HG03097 (cell line): ENCODE data around the gene TSKU.
"Not testable (repeated sequence)": the region's sequence is repeated elsewhere in the genome, so short reads cannot be mapped to it uniquely, and the experiment has no call there.

Source experiments
- ATAC-seq: cut with Tn5 transposase; IDR thresholded peaks from one replicate; pipeline ENCODE4 v1.9.1; 2021; ENCODE audit not compliant: unreplicated experiment, low FRiP score

TSKU gene

DNA sequence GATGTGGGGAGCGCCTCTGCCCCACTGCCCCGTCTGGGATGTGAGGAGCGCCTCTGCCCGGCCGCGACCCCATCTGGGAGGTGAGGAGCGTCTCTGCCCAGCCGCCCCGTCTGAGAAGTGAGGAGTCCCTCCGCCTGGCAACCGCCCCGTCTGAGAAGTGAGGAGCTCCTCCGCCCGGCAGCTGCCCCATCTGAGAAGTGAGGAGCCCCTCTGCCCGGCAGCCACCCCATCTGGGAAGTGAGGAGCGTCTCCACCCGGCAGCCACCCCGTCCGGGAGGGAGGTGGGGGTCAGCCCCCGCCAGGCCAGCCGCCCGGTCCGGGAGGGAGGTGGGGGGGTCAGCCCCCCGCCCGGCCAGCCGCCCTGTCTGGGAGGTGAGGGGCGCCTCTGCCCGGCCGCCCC, 38.2 kb downstream of the TSKU start:
- ATAC-seq = not testable (repeated sequence)

DNA sequence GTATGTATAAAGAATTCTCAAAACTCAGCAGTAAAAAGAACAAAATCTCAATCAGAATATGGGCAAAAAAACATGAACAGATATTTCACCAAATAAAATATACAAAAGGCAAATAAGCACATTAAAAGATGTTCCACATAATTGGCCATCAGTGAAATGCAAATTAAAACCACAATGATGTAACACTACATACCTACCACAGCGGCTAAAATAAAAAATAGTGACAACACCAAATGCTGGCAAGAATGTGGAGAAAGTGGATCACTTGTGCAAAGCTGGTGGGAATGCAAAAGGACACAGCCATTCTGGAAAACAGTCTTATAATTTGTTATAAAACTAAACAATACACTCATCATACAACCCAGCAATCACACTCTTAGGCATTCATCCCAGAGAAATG, 39.2 kb downstream of the TSKU start:
- ATAC-seq = no peak

DNA sequence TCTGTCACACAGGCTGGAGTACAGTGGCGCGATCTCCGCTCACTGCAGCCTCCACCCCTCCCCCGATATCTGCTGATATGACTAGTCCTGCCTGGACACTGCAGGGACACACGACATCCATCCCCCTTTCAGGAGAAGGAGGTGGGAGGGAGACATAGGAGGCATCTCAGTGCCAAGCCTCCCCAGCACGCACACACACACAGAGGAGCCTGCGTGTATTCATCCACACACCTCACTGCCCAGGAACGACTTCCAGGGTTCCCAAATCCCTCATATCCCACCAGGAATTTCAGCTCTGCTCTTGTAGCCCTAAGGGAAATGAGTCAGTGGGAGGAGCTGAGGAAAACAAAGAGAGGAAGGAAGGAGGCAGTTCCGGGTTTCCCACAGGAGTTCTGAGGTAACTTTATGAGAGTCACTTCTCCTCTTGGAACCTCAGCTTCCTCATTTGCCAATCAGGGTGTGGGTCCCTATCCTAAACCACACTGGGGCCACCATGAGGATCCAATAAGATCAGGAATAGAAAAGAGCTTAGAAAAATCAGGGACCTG, 40.4 kb downstream of the TSKU start:
- no peak for ATAC-seq

DNA sequence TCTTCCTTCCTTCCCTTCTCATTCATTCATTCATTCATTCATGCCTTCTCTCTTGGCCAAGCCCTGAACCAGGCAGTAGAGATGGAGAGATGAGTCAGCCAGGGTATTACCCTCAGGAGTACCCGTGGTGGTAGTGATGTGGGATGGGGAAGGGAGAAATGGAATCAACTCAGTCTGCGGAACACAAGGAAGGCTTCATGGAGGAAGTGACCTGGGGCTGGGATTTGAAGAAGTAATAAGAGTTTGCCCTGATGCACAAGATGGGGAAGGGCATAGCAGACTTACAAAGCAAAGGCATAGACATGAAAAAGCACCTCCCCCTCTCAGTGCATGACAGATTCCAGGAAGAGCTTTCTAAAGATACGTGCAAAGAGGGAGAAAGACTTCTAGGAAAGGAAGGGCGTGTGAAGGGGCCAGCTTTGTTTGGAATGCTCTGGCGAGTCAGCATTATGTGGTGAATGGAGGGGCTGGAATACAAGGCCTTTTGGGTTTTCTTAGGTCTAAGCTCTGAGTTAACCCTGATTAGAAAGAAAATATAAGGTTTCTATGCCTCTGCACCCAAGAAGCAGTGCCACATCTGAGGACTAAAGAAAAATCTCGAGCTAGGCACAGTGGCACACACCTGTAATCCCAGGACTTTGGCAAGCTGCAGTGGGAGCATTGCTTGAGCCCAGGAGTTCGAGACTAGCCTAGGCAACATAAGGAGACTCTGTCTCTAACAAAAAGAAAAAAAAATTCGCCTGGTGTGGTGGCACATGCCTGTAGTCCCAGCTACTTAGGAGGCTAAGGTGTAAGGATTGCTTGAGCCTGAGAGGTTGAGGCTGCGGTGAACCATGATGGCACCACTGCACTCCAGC, 41.2 kb downstream of the TSKU start:
- no peak for ATAC-seq

DNA sequence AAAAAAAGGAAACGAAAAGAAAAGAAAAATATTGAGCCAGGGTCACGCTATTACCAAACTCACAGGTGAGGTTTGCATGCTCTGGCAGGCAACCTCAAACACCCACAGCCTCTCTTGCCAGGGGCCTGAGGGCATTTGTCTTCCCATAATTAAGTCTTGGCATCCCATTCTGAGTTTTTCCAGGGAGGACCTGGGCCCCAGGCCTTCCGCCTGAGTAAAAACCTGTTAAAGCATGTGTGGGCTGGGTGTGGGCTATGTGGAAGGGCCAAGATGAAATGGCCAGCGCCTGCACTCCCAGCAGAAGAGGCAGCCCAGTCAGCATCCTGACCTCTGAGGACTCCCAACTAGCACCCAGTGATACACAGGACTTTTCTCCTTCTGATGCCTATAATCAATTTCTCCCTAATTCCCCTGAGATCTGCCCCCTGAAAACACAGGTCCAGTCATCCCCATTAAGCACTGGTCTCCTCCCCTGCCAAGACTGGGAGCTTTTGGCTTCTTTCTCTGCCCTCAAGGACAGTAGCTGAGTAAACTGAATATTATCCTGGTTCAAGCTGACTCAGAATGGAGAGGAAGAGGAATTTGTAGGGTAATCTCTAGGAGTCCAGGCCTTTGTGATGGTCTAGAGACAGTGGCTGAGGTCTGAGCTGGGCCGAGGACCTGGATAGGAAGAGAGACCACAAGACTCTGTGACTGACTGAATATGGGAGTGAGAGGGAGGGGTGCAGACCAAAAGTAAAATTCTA, 42.0 kb downstream of the TSKU start:
- no peak for ATAC-seq

DNA sequence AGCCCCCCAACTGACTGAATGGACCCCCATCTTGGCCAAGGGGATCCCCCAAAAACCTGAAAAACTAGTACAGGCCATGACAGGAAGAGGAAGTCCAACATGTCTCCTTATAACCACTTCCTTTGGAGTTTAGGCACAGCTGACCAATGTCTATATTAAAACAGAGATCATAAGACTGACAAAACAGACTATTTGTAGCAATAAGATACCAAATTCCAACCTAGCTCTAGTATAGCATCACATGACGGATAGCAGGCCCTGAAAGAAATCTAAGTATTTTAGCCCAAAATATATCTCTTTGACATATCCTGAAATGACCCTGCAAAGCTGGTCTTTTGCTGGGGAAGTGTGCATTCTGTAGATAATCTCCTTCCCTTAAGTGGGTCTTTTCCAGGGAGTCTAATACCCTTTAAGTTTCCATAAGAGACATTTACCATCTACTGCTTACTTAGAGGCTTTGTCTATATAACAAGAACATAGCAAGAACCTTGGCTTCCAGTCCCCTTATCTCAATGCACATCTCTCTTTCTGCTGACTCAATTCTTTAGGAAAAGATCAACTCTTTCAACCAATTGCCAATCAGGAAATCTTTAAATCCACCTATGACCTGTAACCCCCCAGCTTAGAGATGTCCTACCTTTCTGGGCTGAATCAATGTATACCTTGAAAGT, 42.7 kb downstream of the TSKU start:
- ATAC-seq = no peak

DNA sequence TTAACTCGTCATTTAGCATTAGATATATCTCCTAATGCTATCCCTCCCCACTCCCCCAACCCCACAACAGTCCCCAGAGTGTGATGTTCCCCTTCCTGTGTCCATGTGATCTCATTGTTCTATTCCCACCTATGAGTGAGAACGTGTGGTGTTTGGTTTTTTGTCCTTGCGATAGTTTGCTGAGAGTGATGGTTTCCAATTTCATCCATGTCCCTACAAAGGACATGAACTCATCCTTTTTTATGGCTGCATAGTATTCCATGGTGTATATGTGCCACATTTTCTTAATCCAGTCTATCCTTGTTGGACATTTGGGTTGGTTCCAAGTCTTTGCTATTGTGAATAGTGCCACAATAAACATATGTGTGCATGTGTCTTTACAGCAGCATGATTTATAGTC, 43.4 kb downstream of the TSKU start:
- not testable (repeated sequence) for ATAC-seq

DNA sequence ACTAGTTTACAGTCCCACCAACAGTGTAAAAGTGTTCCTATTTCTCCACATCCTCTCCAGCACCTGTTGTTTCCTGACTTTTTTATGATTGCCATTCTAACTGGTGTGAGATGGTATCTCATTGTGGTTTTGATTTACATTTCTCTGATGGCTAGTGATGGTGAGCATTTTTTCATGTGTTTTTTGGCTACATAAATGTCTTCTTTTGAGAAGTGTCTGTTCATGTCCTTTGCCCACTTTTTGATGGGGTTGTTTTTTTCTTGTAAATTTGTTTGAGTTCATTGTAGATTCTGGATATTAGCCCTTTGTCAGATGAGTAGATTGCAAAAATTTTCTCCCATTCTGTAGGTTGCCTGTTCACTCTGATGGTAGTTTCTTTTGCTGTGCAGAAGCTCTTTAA, 43.8 kb downstream of the TSKU start:
- not testable (repeated sequence) for ATAC-seq

DNA sequence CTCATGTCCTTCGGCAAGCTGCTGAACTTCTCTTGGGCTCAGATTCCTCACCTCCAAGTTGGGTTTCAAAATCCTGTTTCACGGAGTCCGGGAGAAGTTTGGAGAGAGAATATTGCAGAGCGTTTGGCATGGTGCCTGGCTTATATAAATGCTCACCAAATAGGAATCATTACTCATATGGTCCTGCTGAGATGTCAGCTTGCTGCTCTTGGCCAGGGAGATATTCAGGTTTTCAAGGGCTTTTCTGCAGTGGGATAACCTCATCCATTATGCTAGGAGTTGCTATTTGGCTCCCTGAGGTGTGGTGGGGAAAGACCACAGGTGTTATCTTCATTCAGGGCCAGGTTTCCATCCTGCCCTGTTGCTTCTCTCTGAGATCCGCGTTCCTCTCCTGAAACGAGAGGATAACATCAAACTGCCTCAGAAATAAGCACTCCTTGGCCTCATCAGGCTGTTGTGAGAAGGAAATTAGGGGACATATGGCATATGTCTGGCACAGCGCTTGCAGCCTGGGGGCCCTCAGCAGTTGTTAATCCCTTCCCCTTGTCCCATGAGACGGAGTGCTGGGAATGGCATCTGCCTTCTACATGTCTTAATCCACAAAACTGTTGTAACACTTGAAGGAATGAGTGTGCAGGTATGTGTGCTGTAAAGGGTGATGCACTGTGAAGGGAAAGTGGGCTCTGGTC, 47.6 kb downstream of the TSKU start:
- ATAC-seq = no peak

DNA sequence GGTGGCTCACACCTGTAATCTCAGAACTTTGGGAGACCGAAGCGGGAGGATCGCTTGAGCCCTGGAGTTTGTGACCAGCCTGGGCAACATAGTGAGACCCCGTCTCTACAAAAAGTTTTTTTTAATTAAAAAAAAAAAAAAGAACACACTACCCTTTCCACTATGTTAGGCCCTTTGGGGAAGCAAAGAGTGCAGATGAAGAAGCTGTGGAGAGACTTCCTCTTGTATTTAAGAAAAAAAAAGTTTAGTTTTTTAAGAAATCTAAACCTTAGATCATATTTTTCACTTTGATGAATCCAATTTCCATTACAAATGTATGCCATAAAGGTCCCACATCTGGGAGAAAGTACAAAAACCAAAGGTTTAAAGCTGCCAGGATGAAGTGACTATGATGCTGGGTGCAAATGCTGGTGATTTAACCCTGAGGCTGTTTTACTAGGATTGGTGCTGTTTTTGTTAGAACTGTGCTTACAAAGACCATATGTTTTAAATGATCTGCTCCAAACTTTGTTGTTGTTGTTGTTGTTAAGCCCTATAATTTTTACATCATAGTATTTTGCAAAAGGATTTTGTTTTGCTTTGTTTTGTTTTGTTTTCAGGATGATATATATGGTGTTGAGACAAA, 48.6 kb downstream of the TSKU start:
- ATAC-seq = no peak

DNA sequence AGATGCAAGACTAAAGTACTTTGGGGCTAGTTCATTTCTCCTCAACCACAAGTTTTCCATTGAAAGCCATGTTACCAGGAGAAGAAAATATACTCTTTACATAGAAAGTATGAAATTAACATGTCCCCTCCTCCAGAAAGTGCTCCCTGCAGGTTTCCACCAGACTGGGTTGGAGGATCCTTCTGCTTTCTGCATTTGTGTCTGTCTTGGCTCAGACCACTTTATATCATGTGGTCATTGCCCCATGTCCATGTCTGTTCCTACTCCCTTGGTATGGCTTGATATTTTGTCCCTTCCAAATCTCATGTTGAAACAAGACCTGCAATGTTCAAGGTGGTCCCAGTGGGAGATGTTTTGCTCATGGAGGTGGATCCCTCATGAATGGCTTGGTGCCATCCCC, 49.2 kb downstream of the TSKU start:
- no peak for ATAC-seq

DNA sequence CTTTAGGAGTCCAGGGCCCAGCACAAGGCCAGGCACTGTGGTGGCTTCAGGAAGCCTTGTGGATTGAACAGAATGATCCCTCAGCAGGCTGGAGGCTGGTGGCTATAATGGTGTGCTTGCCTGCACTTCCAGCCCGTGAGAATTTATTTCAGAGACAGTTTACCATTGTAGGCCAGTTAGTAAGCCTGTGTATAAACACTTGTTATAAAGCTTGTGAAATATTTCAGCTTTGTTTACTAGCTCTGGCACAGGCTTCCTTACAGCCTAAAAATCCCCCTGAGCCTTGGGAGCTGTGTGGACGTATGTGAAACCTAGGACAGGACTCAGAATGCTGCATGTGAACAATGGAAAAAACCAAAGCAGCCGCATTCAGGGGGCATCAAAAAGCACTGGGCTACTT, 51.0 kb downstream of the TSKU start:
- ATAC-seq = no peak

DNA sequence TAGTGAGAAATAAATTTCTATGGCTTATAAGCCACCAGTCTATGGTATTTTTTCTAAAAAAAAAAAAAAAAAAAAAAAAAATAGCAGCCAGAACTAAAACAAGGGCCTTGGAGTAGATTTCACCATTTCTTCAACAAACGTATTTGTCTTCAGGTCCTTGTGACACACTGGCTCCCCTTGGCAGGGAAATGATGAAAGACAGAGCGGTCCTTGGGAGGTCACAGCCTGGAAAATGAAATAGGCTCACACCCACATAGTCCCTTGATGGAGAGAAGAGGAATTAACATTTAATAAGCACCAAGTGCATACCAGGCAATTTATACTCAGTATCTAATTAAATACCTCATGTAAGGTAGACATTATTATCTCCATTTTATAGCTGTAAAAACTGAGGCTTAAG, 51.9 kb downstream of the TSKU start:
- no peak for ATAC-seq

DNA sequence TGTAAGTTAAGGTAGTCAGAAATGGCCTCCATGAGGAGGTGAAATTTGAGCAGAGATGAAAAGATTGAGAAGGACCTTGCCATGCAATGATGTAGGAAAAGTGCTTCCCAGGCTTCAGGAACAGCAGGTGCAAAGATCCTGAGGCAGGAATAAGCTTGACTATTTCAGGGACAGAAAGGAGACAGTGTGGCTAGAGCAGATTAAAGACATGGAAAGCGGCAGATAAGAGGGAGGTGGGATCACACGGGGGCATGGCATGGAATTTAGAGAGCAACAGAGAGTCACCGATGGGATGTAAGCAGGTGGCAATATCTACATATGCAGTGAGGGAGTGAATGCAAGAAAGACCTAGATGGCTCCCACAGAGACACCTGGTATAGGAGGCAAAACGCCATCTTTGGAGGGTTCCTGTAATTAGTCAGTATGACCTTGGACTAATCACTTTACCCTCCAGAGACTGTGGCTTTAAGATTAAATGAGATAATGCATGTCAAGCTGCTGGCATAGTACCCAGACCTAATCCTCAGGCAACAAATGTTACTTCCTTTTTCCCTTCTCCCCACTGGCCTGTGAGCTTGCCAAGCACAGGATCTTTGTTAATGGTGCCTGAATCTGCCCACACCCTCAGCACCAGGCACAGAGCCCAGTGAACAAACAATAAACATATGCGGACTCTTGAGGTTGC, 52.9 kb downstream of the TSKU start:
- ATAC-seq = no peak

DNA sequence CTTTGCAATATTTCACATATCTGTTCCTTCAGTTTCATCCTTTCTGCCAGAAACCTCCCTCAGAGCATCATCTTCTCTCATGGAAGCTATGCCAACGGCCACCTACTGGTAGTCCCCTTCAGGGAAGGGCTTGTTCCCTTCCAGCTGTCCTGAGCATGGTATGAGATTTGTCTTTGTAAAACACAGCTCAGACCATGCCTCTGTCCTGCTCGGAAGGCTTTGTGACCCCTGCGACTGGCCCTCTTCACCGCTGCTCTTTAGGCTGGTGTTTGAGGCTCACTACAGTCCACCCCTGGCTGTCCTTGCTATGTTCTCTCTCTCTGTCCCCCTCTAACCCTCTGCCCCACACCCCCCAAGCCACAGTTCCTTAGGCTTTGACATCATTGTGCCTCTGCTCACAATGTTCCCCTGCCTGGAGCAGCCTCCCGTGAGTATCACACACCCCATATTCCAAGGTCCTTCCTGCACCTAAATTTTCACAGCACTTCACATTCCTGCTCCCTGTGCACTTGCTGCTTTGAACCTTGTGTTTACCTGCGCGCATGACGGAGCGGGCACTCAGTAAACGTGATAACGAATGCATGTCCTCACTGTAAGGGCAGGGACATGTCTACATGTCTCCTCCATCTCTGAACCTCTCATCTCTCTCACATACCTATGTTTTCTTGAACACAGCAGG, 53.6 kb downstream of the TSKU start:
- ATAC-seq = no peak

DNA sequence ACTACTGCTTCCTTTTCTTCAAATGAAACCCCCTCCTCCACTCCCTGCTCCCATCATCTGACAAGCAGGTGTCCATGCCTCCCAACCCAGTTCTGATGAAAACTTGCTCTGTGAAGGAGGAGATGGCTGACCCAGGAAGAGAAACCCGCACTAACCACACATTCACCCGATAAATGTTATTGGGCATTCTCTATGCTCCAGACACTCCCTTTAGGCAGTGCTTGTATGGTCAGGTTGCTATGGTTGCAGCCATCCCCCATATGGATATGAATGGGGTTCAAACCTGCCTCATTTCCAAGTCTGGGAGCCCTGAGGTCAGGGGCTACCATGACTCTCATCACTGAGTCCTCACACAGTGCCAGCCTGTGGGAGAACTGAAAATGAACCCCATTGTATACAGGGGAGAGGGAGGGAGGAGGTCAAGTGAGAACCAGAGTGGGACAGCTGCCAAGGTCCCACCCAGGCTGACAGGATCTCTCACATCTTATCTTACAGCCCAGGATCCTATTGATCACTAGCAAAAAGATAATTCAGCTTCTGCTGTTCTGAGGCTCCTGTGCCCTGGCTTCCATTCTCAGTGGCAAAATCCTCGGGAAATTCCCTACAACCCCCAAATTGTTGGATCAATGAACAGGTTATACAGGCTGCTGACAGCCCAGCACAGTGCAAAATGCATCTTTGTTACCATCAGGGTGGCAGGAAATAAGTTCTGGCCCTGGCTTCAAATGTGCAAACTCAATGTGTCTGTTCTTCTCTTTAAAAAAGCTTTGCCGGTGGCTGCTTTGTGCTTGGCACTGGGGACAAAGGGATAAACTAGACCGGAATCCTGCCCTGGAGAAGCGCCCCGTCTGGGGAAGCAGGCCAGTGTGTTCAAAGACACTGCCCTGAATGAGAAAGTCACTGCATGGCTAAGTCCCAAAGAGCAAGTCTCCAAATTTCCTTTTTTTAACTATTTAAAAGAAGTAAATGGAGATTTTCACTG, 54.8 kb downstream of the TSKU start:
- no peak for ATAC-seq

DNA sequence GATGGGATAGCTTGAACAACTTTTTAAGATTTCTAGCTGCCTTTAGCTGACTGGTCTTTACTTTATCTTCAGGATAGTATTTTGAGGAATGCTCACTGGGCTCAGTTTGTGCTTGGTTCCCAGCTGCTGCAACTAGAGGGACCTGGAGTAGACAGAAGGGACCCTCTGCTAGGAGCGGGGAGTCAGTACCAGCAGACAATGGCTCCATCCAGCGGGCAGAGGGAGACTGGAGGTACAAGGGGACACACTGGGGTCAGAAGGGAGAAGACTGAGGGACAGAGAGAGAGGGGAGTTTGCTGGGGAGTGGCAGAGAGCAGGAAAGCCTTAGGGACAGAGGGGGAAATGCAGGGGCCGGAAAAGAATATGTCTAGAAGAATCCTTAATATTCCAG, 55.5 kb downstream of the TSKU start:
- no peak for ATAC-seq

DNA sequence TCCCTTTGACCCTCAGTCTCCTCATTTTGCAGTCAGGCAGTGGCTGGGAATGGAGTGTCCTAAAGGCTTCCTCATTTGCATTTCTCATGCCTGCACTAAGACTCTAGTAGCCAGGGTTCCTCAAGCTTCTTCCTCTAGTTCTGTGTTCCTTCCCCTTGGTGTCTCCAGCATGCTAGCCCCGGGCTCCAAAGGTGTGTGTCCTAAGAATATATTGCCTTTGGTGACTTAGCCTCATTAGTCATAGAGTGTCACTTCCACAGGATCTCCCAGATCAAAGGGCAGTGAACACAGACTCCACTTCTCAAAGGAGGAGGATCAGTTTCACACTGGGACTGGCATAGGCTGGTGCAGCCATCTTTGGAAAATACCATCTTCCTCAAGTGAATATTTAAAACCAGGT, 56.2 kb downstream of the TSKU start:
- ATAC-seq = no peak
